Activated naive CD4-positive, alpha-beta T cell treated with Interleukin-2 at 50 U/mL for 16 hours (primary cell): Measurements from ENCODE around the gene ALG3.

ENCODE experiments used
- DNase-seq: peaks from one replicate; pipeline ENCODE4 v3.0.0-alpha.2; 2020

Gene ALG3

DNA sequence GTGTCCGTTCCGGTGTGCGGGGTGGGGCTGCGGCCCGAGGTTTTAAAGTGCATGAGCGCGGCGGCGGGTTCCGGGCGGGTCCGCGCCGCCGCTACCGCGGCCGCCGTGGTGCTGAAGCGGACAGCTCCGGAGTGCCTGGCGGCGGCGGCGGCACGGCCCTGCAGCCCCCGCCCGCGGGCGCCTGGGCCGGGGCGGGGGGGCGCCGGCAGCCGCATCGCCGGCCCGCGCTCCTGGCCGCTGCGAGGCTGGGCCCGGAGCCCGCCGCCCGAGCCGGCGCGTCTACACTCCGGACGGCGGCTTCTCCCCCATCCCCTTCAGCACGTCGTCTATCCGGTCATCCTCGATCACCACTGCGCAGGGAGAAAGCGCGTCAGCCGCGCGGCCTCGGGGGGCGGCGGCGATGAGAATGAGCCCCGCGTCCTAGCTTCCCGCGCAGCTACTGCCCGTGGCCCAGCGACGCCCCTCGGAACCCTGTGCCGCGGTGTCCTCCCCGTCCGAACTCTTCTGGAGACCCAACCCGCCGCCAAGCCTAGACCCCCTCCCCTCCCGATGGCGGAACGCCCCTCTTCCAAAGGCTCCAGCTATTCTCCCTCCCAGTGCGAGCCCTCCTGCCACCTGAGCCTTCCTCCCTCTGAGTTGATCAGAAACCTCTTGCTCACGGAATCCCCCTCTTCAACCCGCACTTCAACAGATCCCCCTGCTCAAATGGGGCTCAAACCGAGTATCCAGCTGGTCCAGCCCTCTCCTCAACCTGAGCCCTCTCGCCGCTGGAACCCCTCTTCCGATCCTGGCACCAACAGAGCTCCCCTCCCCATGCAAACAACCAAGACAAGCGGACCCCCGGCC is 11.3 kb upstream of the ALG3 start:
- DNase-seq = peak; percentile 39

DNA sequence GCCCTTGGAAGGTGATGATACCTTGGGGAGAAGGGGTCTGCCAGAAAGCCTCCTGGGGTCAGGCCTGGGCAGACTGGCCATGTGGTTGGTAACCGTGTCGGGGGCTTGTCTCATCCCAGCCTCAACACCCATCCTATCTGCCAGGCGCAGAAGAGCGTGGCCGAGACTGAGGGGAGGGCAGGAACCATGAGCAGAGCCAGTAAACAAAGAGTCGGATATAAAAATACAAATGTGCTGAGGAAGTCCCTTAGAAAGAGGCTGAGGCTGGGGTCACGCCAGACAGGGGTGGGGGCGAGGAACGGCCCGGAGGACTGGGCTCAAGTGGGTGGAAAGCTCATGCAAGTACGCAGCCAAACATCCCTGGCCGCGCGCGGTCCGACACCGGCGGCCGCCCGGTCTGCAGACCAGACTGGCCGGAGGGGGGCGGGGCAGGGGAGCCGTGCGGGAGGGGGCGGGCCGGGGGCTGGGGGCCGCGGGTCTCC is 10.7 kb upstream of the ALG3 start:
- DNase-seq = no peak

DNA sequence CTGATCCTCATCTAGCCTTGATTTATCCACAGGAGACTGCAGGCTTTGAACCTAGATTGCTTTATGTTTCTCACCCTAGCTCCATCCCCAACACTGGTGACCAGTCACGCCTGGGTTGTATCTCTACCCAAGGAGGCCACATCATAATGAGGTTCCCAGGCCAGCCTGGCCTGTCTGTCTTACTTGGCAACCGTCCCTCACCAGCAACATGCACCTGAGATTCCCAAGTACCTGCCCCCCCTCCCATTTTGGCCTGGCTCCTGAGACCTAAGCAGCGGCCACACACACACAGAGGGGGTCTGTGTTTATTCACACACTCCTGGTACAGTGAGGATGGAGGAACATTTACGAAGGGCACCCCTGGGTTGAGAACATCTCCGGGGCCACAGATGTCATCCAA is 10.2 kb upstream of the ALG3 start:
- no peak for DNase-seq

DNA sequence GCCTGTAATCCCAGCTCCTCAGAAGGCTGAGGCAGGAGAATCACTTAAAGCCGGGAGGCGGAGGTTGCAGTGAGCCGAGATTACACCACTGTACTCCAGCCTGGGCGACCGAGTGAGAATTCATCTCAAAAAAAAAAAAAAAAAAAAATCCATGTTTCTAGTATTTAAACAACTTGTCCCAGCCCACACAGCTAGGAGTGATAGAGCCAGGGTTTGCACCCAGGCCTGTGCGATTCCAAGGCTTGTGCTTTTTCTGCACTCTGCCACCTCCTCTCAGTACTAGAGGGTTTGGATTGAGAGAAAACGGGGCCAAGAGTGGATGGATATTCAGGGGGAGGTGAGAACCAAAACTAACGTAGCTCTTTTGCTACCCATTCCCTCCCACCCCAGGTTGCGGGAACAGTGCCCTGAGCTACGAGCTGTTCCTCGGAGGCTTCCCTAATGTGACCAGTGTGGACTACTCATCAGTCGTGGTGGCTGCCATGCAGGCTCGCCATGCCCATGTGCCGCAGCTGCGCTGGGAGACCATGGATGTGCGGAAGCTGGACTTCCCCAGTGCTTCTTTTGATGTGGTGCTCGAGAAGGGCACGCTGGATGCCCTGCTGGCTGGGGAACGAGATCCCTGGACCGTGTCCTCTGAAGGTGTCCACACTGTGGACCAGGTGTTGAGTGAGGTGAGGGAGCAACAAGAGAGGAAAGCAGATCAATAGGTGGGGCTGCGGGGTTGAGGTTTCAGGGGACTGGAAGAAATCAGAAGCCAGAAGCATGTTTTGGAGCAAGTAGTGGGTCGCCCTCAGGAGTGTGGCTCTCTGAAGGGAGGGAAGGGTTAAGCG is 8.5 kb upstream of the ALG3 start:
- DNase-seq = no peak

DNA sequence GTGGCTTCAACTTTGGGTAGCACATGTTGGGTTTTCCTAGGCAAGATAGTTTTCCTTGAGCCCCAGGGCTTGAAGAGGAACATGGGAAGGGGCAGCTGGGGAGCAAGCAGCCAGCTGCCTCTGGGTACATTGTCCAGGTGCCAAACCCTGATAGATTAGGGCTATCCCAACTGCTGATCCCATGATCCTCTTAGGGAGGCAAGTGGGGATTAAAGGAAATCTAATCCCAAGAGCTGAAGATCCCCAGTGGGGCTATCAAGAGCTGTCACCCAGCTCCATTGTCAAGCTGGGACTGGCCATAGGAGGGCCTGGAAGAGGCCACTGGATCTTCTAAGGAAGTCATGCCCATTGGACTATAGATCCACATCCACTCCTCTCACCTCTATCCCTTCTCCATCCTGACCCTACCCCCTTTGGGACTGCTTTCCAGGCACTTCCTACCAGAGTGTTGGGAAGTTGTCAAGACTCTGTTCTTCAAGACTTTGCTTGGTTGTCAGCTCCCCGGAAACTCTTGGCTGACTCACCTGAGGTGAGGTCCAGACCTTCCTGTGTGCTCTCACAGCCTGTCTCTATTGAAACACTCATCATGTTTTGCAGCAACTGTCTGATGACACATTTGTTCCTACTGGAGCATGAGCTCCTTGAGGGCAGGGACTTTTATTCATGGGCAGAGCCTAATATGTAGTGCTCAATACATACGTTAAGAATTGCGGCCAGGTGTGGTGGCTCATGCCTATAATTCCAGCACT is 6.7 kb upstream of the ALG3 start:
- DNase-seq = peak; percentile 34

DNA sequence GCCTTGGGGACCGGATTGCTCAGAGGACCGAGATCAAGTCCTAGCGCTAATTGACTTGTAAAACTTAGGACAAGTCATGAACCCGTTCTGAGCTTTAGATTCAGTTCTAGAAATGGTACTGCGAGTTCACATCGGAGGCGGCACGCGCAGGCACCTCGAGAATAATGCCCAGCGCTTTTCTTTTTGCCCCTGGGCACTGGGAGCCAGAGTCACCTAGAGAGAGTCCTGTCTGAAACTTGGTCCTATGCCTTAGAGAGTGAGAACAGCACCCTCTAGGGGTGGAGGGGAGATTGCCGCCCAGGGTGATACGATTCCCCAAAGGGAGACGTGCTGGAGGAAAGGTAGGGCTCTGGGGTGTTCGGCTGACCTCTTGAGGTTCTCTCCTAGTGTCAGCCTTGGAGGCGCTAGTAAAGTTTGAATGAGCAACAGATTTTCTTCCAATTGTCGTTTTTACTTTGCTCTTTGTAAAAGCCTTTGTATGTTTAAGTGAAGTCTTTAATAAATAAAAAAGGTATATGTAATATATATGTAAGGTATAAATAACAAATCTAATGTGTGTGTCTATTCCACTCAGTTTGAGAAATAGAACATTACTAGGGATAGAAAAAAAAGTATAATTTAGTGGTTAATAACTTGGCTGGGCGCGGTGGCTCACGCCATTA is 1.5 kb upstream of the ALG3 start:
- DNase-seq = peak; percentile 89

DNA sequence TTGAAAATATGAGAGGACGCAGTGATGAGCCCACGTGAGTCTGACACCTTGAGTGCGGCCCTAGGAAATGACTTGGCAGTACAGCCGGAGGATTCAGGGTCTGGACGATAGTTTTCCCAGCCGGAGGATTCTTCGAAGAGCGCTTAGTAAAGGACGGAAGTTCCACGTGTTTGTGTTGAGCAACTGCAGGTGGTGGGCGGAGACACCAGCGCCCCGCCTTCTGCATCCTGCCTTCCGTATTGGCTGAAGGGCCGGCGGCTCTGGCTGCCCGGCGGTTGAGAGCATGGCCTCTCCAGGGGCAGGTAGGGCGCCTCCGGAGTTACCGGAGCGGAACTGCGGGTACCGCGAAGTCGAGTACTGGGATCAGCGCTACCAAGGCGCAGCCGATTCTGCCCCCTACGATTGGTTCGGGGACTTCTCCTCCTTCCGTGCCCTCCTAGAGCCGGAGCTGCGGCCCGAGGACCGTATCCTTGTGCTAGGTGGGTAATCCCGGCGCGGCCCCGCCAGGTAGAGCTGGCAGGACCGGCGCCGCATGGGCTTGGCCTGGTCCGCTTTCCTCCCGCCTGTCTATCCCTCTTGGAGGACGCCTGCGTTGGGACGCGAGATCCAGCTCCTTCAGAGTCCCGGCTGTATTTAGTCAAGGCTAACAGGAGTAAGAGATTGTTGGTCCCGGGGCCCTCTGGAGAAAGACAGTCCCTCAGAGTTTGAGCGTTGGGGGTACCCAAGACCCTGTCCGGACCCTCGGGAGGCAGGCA is 827 bp upstream of the ALG3 start, which contains the start of gene EEF1AKMT4:
TSS of gene EEF1AKMT4 (plus strand) at position 261 of the 755 bp plus-strand sequence. CDS start at position 284, 23 bp downstream.
- DNase-seq = peak; percentile 97

DNA sequence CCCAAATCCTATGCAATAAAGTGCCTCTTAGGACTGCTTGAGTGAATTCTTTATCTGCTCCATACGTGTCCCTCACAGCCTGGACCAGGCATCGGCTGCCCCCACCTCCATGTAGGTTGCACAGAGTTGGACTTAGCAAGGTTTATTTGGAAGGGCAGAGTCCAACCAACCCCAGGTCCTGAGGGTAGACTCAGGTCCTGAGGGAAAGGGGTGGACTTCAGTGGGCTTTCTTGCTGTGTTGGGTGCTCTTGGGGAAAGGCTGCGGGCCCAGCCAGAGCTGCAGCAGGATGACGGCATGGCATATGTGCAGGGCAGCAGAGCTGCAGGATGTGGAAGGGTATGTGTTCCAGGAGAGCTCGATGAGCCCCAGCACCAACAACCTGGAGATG is 6.5 kb downstream of the ALG3 start:
- no peak for DNase-seq

DNA sequence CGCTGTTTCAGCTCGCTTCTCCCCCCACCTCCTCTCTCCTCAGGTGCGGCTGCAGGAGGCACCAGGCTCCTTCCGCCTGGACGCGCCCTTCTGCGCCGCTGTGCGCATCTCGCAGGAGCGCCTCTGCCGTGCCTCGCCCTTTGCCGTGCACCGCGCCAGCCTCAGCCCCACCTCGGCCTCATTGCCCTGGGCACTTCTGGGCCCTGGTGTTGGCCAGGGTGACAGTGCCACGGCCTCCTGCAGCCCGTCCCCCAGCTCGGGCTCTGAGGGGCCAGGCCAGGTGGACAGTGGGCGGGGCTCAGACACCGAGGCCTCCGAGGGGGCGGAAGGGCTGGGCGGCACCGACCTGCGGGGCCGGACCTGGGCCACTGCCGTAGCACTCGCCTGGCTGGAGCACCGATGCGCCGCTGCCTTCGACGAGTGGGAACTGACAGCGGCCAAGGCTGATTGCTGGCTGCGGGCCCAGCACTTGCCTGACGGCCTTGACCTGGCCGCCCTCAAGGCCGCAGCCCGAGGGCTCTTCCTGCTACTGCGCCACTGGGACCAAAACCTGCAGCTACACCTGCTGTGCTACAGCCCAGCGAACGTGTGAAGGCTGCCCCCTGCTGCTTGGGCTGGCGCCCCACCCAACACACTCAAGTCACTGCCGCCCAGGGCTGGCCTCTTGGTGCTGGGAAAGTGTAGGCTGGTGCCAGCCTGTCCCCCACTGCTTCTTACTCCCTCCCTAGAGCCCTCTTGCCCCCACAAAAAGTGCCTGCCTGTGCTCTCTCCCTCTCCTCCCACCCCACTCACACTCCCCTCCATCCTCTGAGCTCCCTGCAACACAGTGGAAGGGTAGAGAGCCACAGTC is 7.1 kb downstream of the ALG3 start:
- DNase-seq = no peak

DNA sequence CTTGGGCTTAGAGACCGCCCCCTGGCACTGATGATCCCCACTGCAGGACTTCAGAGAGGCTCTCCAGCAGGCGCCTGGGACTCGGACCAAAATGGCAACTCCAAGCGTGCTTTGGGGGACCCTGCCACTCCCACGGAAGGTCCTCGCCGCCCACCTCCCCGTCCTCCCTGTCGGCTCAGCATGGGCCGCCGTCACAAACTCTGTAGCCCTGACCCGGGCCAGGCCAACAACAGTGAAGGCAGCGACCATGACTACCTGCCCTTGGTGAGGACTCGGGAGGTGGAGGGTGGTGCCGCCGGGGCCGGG is 7.7 kb downstream of the ALG3 start:
- DNase-seq = no peak

DNA sequence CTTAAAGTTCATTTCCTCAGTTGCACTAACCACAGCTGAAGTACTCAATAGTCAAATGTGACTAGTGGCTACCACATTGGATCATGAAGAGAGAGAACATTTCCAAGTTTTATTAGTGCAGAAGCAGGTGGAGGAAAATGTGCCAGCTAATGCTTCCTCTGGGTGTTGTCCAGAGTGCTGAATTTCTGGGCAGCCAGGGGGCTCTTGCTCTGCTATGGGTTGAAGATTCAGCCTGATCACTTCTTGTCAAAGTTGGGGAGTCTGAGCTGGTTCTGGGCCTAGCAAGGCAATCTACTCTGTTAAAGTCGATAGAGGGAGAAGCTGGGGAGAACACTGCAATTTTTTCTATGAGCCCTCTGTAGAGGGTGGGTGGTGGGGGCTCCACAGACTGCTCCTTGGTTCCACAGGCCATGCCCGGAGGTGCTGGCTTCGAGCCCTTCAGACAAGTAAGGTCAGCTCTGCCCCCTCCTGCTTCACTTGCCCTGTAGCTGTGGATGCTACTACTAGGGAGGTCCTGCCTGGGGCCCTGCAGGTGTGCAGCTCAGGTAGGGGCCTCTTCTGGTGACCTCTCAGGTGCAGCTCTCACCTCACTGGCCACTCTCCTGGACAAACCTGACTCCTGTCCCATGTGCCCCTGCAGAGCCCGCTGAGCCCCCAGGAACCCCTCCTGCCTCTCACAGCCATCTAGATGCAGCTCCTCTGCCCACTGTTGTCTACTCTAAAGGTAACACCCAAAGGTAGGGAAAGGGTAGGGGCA is 8.2 kb downstream of the ALG3 start:
- no peak for DNase-seq

DNA sequence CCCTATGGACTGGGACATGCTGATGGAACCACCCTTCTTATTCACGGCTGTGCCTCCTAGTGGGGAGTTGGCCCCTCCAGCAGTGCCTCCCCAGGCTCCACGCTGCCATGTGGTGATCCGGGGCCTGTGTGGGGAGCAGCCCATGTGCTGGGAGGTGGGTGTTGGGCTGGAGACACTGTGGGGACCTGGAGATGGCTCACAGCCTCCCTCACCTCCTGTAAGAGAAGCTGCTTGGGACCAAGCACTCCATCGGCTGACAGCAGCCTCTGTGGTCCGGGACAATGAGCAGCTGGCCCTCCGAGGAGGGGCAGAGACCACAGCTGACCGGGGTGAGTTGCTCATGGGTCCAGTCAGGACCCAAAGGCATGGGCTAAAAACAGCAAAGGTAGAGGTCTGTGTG is 9.1 kb downstream of the ALG3 start:
- DNase-seq = no peak

DNA sequence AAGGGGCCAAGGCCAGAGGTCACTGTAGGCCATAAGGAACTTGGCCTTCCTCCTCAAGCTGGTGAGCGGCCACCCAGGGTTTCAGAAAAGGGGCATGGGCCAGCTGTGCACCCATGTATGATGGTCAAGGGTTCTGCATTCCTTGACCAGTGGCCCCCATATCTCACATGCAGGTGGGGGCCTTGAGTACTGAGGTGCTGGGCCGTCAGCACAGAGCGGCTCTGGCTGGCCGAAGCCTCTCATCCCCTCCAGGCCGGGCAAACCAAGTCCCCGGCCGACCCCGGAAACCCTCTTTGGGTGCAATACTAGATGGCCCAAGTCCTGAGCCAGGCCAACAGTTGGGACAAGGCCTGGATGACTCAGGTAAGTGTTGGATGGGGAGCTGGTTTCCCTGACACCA is 9.5 kb downstream of the ALG3 start:
- DNase-seq = no peak

DNA sequence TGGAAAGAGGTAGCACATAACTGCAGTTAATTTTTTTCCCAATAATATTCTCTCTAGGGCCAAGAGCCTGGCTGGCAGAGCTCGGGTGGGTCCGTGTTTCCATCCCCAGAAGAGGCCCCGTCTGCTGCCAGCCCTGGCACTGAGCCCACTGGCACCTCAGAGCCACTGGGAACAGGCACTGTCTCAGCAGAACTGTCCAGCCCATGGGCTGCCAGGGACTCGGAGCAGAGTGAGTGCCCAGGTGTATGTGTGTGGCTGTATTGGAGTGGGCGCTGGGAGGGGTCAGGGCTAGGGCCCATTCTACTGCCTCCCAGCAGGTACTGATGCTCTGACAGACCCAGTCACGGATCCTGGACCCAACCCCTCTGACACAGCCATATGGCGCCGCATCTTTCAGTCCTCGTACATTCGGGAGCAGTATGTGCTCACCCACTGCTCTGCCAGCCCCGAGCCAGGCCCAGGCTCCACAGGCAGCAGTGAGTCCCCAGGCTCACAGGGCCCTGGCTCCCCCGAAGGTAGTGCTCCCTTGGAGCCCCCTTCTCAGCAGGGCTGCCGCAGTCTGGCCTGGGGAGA is 10.4 kb downstream of the ALG3 start:
- no peak for DNase-seq

DNA sequence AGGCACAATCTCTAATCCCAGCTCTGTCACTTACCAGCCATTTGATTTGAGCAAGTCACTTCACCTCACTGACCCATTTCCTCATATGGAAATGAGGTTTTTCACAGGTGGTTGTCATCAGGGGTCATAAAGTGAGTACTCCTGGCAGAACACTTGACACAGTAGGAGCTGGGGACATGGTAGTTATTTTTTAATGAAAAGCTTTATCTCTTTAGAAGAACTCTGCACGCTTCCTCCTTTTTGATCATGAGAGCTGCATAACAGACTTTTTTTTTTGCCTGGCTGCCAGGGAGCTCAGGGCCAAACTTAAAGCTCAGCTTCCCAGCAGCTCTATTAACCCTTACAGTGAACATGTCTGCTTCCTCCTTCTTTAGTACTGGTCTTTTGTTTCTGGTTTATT is 11.0 kb downstream of the ALG3 start:
- no peak for DNase-seq

DNA sequence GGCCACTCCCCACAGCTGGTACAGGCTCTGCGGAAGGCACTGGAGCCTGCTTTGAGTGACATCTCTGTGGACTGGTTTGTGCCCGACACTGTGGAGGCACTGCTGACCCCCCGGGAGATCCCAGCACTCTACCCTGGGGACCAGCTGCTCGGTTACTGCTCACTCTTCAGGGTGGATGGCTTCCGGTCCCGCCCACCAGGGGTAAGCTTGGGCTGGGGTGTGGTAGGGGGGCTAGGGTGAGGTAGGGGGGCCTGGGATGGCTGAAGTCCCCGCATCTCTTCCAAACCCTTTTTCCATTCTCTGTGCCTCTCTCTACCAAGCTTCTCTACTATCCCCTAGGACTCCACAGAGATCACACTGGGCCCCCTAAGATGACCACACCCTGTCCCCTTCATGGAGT is 11.6 kb downstream of the ALG3 start:
- DNase-seq = no peak

DNA sequence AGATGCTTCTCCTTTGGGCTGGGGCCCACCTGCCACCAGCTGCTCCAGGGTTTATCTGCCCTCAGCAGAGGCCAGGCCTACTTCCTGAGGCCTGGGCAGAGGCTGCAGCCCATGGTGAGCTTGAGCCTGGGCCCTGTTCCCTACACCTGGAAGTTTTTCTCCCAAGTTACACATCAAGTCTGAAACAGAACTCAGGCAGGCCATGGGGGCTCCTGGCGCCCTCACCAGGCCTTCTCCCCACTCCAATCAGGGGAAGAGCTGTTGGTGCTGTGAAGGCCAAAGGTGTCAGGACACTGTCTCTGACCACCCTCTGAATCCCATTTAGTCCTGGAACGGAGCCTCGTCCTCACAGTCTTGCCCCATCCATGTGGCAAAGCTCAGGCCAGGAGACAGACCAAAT is 12.1 kb downstream of the ALG3 start:
- DNase-seq = no peak

DNA sequence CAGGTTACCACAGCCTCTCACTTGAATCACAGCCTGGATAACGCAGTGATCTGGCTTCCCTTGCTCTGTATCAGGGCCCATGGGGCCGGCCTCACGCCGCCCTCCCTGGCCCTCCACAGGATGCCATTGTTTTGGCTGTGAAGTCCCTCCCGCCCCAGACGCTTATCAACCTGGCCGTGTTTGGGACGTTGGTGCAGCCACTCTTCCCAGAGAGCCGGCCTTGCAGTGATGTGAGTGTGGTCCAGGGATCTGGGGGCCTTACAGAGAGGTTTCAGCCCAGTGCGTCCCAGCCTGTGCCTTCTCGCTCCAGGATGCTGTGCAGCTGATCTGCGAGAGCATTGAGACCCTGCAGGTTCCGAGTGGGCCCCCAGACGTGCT is 12.7 kb downstream of the ALG3 start:
- DNase-seq = no peak

DNA sequence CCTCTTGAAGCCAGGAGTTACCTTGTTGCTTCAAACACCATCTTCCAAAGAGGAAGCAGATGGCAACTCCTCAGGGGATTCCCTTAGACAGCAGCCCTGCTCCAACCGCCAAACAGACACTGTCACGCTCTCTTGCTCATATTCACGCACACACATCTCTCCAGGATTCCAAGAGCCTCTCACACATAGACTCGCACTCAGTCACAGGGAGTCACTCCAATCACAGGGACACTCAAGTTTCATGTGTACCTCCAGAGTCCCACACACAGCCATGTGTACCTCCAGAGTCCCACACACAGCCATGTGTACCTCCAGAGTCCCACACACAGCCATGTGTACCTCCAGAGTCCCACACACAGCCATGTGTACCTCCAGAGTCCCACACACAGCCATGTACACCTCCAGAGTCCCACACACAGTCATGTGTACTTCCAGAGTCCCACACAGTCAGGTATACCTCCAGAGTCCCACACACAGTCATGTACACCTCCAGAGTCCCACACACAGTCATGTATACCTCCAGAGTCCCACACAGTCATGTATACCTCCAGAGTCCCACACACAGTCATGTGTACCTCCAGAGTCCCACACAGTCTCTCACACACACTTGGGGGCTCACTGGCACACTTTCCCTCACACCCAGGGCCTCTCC is 13.3 kb downstream of the ALG3 start:
- no peak for DNase-seq
